Heart left ventricle (tissue), 13 donors: ENCODE results near the gene DENND1B.

Source experiments
- POLR2A ChIP-seq, 2 donors: fragments of 450-650 bp; IDR thresholded peaks; one replicate each; pipeline ENCODE4 v1.6.1; 2017; ENCODE audit warnings: antibody characterized with exemption in 2 of 2, mild to moderate bottlenecking in 2 of 2, moderate library complexity in 2 of 2
- TF ChIP-seq, protein P1 (sequence below), 12 donors: fragments of 200-600 bp; sonication (generic) in 4 of 12; IDR thresholded peaks; one replicate each; pipeline versions ENCODE4 v1.5.0 to v1.8.0; 2018 to 2022; ENCODE audit warnings: antibody characterized with exemption in 12 of 12, mild to moderate bottlenecking in 5 of 12
- donor health status: ischemic (EF 13 %, LVEDD 7.1; RV severe dilation, severe dysfunction).
- donor health status: DM: no; HTN: yes; CAD: no.
- donor health status: DM: no; HTN: no; CAD: no.
- donor health status: ischemic (EF 25% LVEDD 6.9; RV normal size, moderate dysfunction).
- donor health status: ischemic (EF 25% LVEDD 5.7; RV mildly dilated, moderate dysfunction).
- donor health status: ischemic (EF 35%, LVEDD 5.7; RV mildly dilated, moderate dysfunction).
- donor health status: nonischemic (EF 11% LVEDD 7.7; RV severe dilation, severe dysfunction).
- donor health status: DM: yes; HTN: yes; CAD: no.
- donor health status: PGD.
- donor health status: ischemic (EF 29% LVEDD 5.4; RV normal size, mild dysfunction).
- donor health status: nonischemic (EF 23%, LVEDD 6.1; RV moderate dilation, normal function).

DNA sequence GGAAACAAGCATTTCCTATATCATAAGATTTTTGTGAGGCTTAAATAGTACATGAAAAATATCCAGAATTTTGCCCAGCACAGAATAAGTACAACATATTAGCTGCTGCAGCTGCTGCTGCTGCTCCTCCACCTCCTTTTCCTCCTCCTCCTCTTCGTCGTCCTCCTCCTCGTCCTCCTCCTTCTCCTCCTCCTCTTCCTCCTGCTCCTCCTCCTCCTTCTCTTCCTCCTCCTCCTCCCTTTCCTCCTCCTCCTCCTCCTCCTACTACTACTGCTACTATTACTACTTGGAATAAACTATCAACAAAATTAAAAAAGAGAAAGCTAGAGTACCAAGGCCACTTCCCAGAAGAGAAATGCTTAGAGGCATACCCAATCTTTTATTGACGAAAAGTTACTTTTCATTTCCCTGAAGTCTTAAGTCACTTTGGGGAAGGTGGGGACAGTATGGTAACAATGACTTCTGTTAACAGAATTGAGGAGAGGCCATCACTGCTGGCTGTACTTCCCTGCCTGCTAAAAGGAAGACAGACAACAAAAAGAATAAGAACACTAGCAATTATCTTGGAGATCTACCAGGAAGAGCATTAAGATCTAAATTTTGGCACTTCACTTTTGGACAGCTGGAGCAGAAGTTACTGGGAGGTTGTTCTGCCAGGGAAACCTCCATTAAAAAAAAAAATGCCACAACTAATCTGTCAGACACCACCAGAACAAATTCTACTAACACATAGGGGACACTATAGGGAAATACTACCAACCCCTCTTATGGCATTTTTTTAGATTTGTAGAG, 7.1 kb downstream of the DENND1B start:
- TF ChIP-seq POLR2A (IDR thresholded peaks at IDR 0.05), result no peak
- TF ChIP-seq, protein P1, sequence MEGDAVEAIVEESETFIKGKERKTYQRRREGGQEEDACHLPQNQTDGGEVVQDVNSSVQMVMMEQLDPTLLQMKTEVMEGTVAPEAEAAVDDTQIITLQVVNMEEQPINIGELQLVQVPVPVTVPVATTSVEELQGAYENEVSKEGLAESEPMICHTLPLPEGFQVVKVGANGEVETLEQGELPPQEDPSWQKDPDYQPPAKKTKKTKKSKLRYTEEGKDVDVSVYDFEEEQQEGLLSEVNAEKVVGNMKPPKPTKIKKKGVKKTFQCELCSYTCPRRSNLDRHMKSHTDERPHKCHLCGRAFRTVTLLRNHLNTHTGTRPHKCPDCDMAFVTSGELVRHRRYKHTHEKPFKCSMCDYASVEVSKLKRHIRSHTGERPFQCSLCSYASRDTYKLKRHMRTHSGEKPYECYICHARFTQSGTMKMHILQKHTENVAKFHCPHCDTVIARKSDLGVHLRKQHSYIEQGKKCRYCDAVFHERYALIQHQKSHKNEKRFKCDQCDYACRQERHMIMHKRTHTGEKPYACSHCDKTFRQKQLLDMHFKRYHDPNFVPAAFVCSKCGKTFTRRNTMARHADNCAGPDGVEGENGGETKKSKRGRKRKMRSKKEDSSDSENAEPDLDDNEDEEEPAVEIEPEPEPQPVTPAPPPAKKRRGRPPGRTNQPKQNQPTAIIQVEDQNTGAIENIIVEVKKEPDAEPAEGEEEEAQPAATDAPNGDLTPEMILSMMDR (IDR thresholded peaks at IDR 0.05), result no peak
